GM12878 (cell line): ENCODE results near the gene PSAPL1. TPM values are rescaled to one million over a fixed set of nuclear protein-coding genes. Genes with fewer than 3 reads are reported as not detected.

Source experiments
- ATAC-seq: fragments of 200-7000 bp; cut with Tn5 transposase; 3 replicates; pipeline ENCODE4 v1.9.1; 2020; ENCODE audit warnings: mild to moderate bottlenecking, moderate library complexity
- Bru-seq: library from RNA; stranded (reverse); fragments of 400-500 nt; gene quantifications from one replicate; lab custom pipeline; 2021; lab: Mats Ljungman, UMichigan
- BruChase-seq, 2 experiments: library from RNA; stranded (reverse); fragments of 400-500 nt; gene quantifications; one replicate each; lab custom pipeline; 2021; lab: Mats Ljungman, UMichigan
- BruUV-seq: library from RNA; stranded (reverse); fragments of 400-500 nt; replicated peaks from 2 replicates; lab custom pipeline; 2021; lab: Mats Ljungman, UMichigan
- CTCF ChIA-PET: fragments of 300-600 bp; sonication (Branson Sonifier 250); formaldehyde crosslinking; extraction: SDS; loops from one replicate; lab custom pipeline; 2021; ENCODE audit warnings: inconsistent platforms; lab: Yijun Ruan, JAX
- POLR2A ChIA-PET: fragments of 350-600 bp; formaldehyde crosslinking; extraction: SDS; loops from one replicate; lab custom pipeline; 2021; ENCODE audit warnings: inconsistent platforms; lab: Charles Lee
- RAD21 ChIA-PET: fragments of 300-600 bp; sonication (Branson Sonifier 250); formaldehyde crosslinking; loops from one replicate; lab custom pipeline; 2023; ENCODE audit warnings: antibody characterized with exemption; ENCODE audit not compliant: unreplicated experiment; lab: Charles Lee
- SMC1A ChIA-PET: fragments of 300-600 bp; sonication (Branson Sonifier 250); formaldehyde crosslinking; loops from one replicate; lab custom pipeline; 2023; ENCODE audit not compliant: unreplicated experiment, uncharacterized antibody; lab: Charles Lee
- DNase-seq: peaks from one replicate; pipeline ENCODE4 v3.0.0-alpha.2; 2011; ENCODE audit warnings: low read depth, low spot score
- FAIRE-seq: peaks from 3 replicates; lab custom pipeline; 2011; peaks lifted over from hg19 to GRCh38; lab: Jason Lieb, UNC
- H2AFZ ChIP-seq: 2 replicates; pipeline ENCODE4 v1.6.0; 2011; ENCODE audit warnings: low read depth, low read length, control low read depth; ENCODE audit not compliant: control insufficient read depth
- H3K27ac ChIP-seq: 2 replicates; pipeline ENCODE4 v1.5.1; 2011; ENCODE audit warnings: control low read depth; ENCODE audit not compliant: control insufficient read depth, insufficient read depth
- H3K27me3 ChIP-seq, 2 experiments: replicated peaks in 1 of 2; 2 replicates each; pipeline versions ENCODE4 v1.6.0 to v1.6.1; 2011; ENCODE audit warnings: low read length in 1 of 2; ENCODE audit not compliant: control insufficient read depth in 2 of 2, insufficient read depth in 2 of 2
- H3K36me3 ChIP-seq, 2 experiments: 2 replicates each; pipeline ENCODE4 v1.5.1; 2011; ENCODE audit warnings: low read length in 1 of 2; ENCODE audit not compliant: control insufficient read depth in 2 of 2, insufficient read depth in 2 of 2
- H3K4me1 ChIP-seq: 2 replicates; pipeline ENCODE4 v1.6.1; 2011; ENCODE audit warnings: mild to moderate bottlenecking, low read length, moderate library complexity, mixed read lengths; ENCODE audit not compliant: control insufficient read depth, insufficient read depth
- H3K4me2 ChIP-seq: 2 replicates; pipeline ENCODE4 v1.6.0; 2011; ENCODE audit warnings: control low read depth; ENCODE audit not compliant: control insufficient read depth, insufficient read depth
- H3K4me3 ChIP-seq: fragments of 200-600 bp; sonication (generic); 2 replicates; pipeline ENCODE4 v1.5.1; 2016
- H3K79me2 ChIP-seq: 2 replicates; pipeline ENCODE4 v1.6.0; 2011; ENCODE audit warnings: low read length; ENCODE audit not compliant: control insufficient read depth, insufficient read depth
- H3K9ac ChIP-seq: 2 replicates; pipeline ENCODE4 v1.8.0; 2011; ENCODE audit warnings: low read length, control low read depth, mixed read lengths; ENCODE audit not compliant: control insufficient read depth, insufficient read depth
- H3K9me3 ChIP-seq: replicated peaks from 3 replicates; pipeline ENCODE4 v1.5.1; 2011; ENCODE audit warnings: mild to moderate bottlenecking, low read length; ENCODE audit not compliant: control insufficient read depth, insufficient read depth
- H4K20me1 ChIP-seq: 2 replicates; pipeline ENCODE4 v1.6.0; 2011; ENCODE audit not compliant: control insufficient read depth, insufficient read depth
- E2F8 ChIP-seq: fragments of 450-650 bp; IDR thresholded peaks from 2 replicates; pipeline ENCODE4 v1.6.1; 2018; ENCODE audit warnings: mild to moderate bottlenecking, low read depth, moderate library complexity; ENCODE audit not compliant: partially characterized antibody
- MAX ChIP-seq: IDR thresholded peaks from 2 replicates; pipeline ENCODE4 v1.6.1; 2012; ENCODE audit warnings: low read depth, low read length, improper control_type of control experiment
- NBN ChIP-seq: fragments of 450-650 bp; IDR thresholded peaks from 2 replicates; pipeline ENCODE4 v1.6.1; 2016
- NFYB ChIP-seq: IDR thresholded peaks from 2 replicates; pipeline ENCODE4 v1.6.1; 2011; ENCODE audit warnings: low read depth, mild to moderate bottlenecking, low read length, improper control_type of control experiment, moderate library complexity; ENCODE audit not compliant: insufficient read depth
- PML ChIP-seq: IDR thresholded peaks from 2 replicates; pipeline ENCODE4 v1.6.1; 2012; ENCODE audit warnings: low read length, inconsistent platforms
- RBBP5 ChIP-seq: fragments of 200-600 bp; sonication (generic); conservative IDR thresholded peaks from 2 replicates; pipeline ENCODE4 v1.6.1; 2016
- RCOR1 ChIP-seq: conservative IDR thresholded peaks from 2 replicates; pipeline ENCODE4 v1.6.1; 2012; ENCODE audit warnings: low read depth, low read length, improper control_type of control experiment
- SKIL ChIP-seq: fragments of 450-650 bp; IDR thresholded peaks from 2 replicates; pipeline ENCODE4 v1.6.1; 2017; ENCODE audit warnings: mild to moderate bottlenecking, low read depth, inconsistent platforms; ENCODE audit not compliant: poor library complexity, severe bottlenecking
- TCF7 ChIP-seq: IDR thresholded peaks from 2 replicates; pipeline ENCODE4 v1.6.1; 2014; ENCODE audit warnings: antibody characterized with exemption, borderline replicate concordance
- ZBTB40 ChIP-seq: fragments of 450-650 bp; IDR thresholded peaks from 2 replicates; pipeline ENCODE4 v1.6.1; 2016; ENCODE audit warnings: mild to moderate bottlenecking, moderate library complexity, borderline replicate concordance
- ZNF622 ChIP-seq: fragments of 450-650 bp; IDR thresholded peaks from 2 replicates; pipeline ENCODE4 v1.6.1; 2017; ENCODE audit warnings: mild to moderate bottlenecking, inconsistent platforms
- WGBS: methylation state at CpG from one replicate; pipeline ENCODE4 v1.1.6; 2016; ENCODE audit warnings: low lambda C conversion rate; ENCODE audit not compliant: insufficient replicate concordance, insufficient coverage; ENCODE audit errors: missing lambda C conversion rate; 5-methylcytosine and 5-hydroxymethylcytosine counted together
- in situ Hi-C: fragments of 300-500 bp; cut with MboI; formaldehyde crosslinking; loops from 9 replicates; pipeline ENCODE4 v1.14.3; 2018; ENCODE audit warnings: mixed read lengths
- intact Hi-C: fragments of 100-400 bp; cut with micrococcal nuclease; formaldehyde crosslinking; loops from one replicate; pipeline ENCODE4 v1.14.2; 2022; ENCODE audit not compliant: unreplicated experiment
- long read RNA-seq, 2 experiments: library from polyadenylated mRNA; unstranded; transcript quantifications; one replicate each; pipeline ENCODE4 v2.0.0, GENCODE V29; 2019 to 2020
- polyA minus RNA-seq, 3 experiments: library from RNA; depleted of rRNA, polyadenylated mRNA; stranded (reverse); fragments of >200 nt; gene quantifications; 2 replicates each; pipeline ENCODE4 v1.2.3, GENCODE V29; 2011
- polyA plus RNA-seq, 11 experiments: library from polyadenylated mRNA; depleted of rRNA in 4 of 11; unstranded in 6 of 11; stranded (reverse) in 5 of 11; fragments of >200 nt; fragmentation: Nextera tagmentation in 4 of 11; fragmentation: Illumina TruSeq in 1 of 11; extraction: Ambion mirVana in 4 of 11; extraction: Trizol in 1 of 11; gene quantifications; 1 replicate in 1 of 11; 2 replicates in 10 of 11; pipeline versions ENCODE4 v1.2.1 to v1.2.3, GENCODE V29; 2011 to 2016; ENCODE audit warnings: inconsistent platforms in 2 of 11, missing spikeins in 2 of 11, low read depth in 1 of 11
- total RNA-seq, 4 experiments: library from RNA; depleted of rRNA in 3 of 4; stranded (reverse); fragments of >200 nt in 3 of 4; fragmentation: Illumina TruSeq in 1 of 4; extraction: Trizol in 1 of 4; gene quantifications; 2 replicates each; pipeline versions ENCODE4 v1.2.1 to v1.2.3, GENCODE V29; 2013 to 2021

Gene PSAPL1
- total RNA-seq (2013; cell fraction: nucleolus; rRNA removed), result not detected in 2 replicates
- not detected in 2 replicates for total RNA-seq (2014; rRNA removed)
- not detected in 2 replicates for total RNA-seq (2014; rRNA removed; fragmentation: Illumina TruSeq; extraction: Trizol)
- not detected in 2 replicates for total RNA-seq (2021)
- not detected for polyA plus RNA-seq (2011; ENCODE audit: low read depth)
- not detected in 2 replicates for polyA plus RNA-seq (2011; rRNA removed)
- polyA plus RNA-seq (2011; cell fraction: cytosol; rRNA removed), result not detected in 2 replicates
- not detected in 2 replicates for polyA plus RNA-seq (2011; cell fraction: nucleus; rRNA removed)
- not detected in 2 replicates for polyA plus RNA-seq (2012)
- not detected in 2 replicates for polyA plus RNA-seq (2014; fragmentation: Illumina TruSeq; extraction: Trizol)
- polyA plus RNA-seq (2014; fragmentation: Nextera tagmentation; extraction: Ambion mirVana), result not detected
- not detected in 2 replicates for polyA plus RNA-seq (2014; rRNA removed)
- not detected for polyA plus RNA-seq (2016; fragmentation: Nextera tagmentation; extraction: Ambion mirVana)
- not detected in 2 replicates for polyA minus RNA-seq (2011; rRNA and poly(A)+ RNA removed)
- polyA minus RNA-seq (2011; cell fraction: cytosol; rRNA and poly(A)+ RNA removed), result not detected in 2 replicates
- polyA minus RNA-seq (2011; cell fraction: nucleus; rRNA and poly(A)+ RNA removed), result not detected in 2 replicates
- percentile 12 among the genes with signal in this experiment for Bru-seq, nascent RNA
- BruChase-seq, experiment 1, labeled RNA remaining after a 6-hour chase, result not detected
- not detected for BruChase-seq, experiment 2, labeled RNA remaining after a 2-hour chase
- long read RNA-seq, experiment 1, result 0 reads
- long read RNA-seq, experiment 2, result 0 reads

- SMC1A ChIA-PET, result no interaction called here
- Histone ChIP-seq H3K27me3 (no peaks in the 10 kb centered on the region; a peak in 1 of 4 replicates), H3K4me3 (no peak within 1 kb of the TSS), H4K20me1 (no peaks in the 10 kb centered on the region), H3K36me3 (no peaks in the 10 kb centered on the region), H3K9ac (no peak within 1 kb of the TSS), H3K9me3 (no peaks in the 10 kb centered on the region), H3K4me2 (no peak within 1 kb of the TSS), H2AFZ (no peak within 1 kb of the TSS), H3K27ac (no peak within 1 kb of the TSS), H3K4me1 (no peaks in the 10 kb centered on the region), H3K79me2 (no peaks in the 10 kb centered on the region)
- CTCF ChIA-PET, result no interaction called here
- ATAC-seq, result no peak
- intact Hi-C loops, result no loop called here
- WGBS, result 20% methylated on average over 7 of the region's 7 CpGs
- no peak for FAIRE-seq
- in situ Hi-C loops, result no loop called here
- no TSS peak for BruUV-seq
- no peak for DNase-seq
- POLR2A ChIA-PET, result no interaction called here
- RAD21 ChIA-PET, result no interaction called here
- TF ChIP-seq RCOR1 (no peak), RBBP5 (no peak), SKIL (no peak), NBN (no peak), ZBTB40 (no peak), E2F8 (no peak), MAX (no peak), PML (no peak), TCF7 (no peak), NFYB (no peak), ZNF622 (no peak)
Observed at GRCh38 chr4:7434766-7435150, at the start of gene PSAPL1. PSAPL1 (minus strand) TSS chr4:7434930; CDS start chr4:7434879, 51 bp downstream.
